GM12878 (cell line): Measurements from ENCODE around the gene TRMT44.

Experiments used
- SREBF1 ChIP-seq: IDR thresholded peaks from 2 replicates; pipeline ENCODE4 v1.6.1; 2012; ENCODE audit warnings: mild to moderate bottlenecking, low read length
- TF ChIP-seq, protein P1 (sequence below): IDR thresholded peaks from 2 replicates; pipeline ENCODE4 v1.6.1; 2012; ENCODE audit warnings: low read depth, low read length, improper control_type of control experiment
- TF ChIP-seq, protein P2 (sequence below), 3 experiments: IDR thresholded peaks in 2 of 3; conservative IDR thresholded peaks in 1 of 3; 2 replicates each; pipeline ENCODE4 v1.5.1; 2011; ENCODE audit warnings: low read depth in 3 of 3, low read length in 3 of 3, mild to moderate bottlenecking in 3 of 3, control low read depth in 2 of 3, moderate library complexity in 2 of 3, inconsistent platforms in 1 of 3, mixed read lengths in 1 of 3; ENCODE audit not compliant: control insufficient read depth in 2 of 3, insufficient read depth in 1 of 3; ENCODE audit errors: extremely low read depth in 1 of 3

DNA sequence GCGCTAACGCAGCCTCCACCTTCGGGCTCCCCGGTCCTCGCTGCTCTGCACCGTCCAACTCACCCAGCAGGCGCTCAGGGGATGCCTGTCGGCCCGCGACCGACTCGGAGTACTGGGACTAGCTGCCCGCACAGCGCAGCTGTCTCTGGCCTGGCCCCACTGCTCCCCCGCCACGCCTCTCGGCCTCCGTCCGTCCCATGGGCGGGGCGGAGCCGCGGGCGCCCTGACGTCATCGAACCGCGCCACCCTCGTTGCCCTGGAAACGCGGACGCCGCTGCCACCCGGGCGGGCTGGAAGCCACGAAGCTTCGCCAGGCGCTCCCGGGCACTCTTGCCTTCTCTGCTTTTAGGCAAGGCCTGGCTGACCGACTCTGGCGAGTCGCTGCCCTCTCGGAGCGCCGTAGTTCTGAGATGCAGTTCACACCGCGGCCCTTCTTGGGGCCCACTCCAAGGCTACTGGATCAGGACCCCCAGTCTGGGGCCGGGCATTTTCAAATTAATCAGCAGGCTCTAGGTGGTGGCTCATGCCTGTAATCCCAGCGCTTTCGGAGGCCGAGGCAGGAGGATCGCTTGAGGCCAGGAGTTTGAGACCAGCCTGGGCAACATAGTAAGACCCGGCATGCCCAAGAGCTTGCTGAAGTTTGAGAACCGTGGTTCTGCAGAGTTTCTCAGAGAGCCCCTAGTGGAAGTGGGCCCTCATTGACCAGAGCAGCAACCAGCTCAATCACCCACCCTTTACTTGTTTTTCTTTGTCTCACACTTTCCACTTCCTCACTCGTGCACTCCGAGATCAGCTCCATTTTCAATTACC lies 12.1 kb upstream of the TRMT44 start:
- TF ChIP-seq SREBF1, result no peak
- TF ChIP-seq, protein P1, sequence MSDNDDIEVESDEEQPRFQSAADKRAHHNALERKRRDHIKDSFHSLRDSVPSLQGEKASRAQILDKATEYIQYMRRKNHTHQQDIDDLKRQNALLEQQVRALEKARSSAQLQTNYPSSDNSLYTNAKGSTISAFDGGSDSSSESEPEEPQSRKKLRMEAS, result peak; percentile 79
- TF ChIP-seq, protein P2, sequence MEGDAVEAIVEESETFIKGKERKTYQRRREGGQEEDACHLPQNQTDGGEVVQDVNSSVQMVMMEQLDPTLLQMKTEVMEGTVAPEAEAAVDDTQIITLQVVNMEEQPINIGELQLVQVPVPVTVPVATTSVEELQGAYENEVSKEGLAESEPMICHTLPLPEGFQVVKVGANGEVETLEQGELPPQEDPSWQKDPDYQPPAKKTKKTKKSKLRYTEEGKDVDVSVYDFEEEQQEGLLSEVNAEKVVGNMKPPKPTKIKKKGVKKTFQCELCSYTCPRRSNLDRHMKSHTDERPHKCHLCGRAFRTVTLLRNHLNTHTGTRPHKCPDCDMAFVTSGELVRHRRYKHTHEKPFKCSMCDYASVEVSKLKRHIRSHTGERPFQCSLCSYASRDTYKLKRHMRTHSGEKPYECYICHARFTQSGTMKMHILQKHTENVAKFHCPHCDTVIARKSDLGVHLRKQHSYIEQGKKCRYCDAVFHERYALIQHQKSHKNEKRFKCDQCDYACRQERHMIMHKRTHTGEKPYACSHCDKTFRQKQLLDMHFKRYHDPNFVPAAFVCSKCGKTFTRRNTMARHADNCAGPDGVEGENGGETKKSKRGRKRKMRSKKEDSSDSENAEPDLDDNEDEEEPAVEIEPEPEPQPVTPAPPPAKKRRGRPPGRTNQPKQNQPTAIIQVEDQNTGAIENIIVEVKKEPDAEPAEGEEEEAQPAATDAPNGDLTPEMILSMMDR (IDR thresholded peaks at IDR 0.05 in 2 of 3, conservative IDR thresholded peaks at IDR 0.05 in 1 of 3; ENCODE audit: control insufficient read depth in 2 of 3, extremely low read depth in 1 of 3, insufficient read depth in 1 of 3, low read depth in 3 of 3, low read length in 3 of 3), result peak in 2 of 3 experiments; percentile 41 to 46; a peak in 2 of 6 replicates
